Epidermal melanocyte (primary cell): ENCODE results near the gene LIPC.

Source experiments
- DNase-seq: peaks from one replicate; pipeline ENCODE4 v3.0.0; 2011; ENCODE audit warnings: low spot score; ENCODE audit not compliant: insufficient read length

LIPC gene

GRCh38 chr15:58405865-58406264 lies 25.9 kb upstream of the LIPC start:
- no peak for DNase-seq

GRCh38 chr15:58406811-58407210 lies 25.0 kb upstream of the LIPC start:
- no peak for DNase-seq

- no peak for DNase-seq
Measured at GRCh38 chr15:58407236-58407775, 24.5 kb upstream of the LIPC start.

- DNase-seq, result no peak
Measured at GRCh38 chr15:58407778-58408177, 24.0 kb upstream of the LIPC start.

GRCh38 chr15:58409861-58410260 lies 21.9 kb upstream of the LIPC start:
- DNase-seq, result no peak

- no peak for DNase-seq
Measured at GRCh38 chr15:58410353-58410752, 21.4 kb upstream of the LIPC start.

GRCh38 chr15:58413253-58413652 lies 18.5 kb upstream of the LIPC start:
- no peak for DNase-seq

GRCh38 chr15:58415636-58416035 lies 16.2 kb upstream of the LIPC start:
- DNase-seq, result no peak

GRCh38 chr15:58416963-58417362 lies 14.8 kb upstream of the LIPC start:
- DNase-seq, result no peak

- no peak for DNase-seq
Measured at GRCh38 chr15:58418135-58418534, 13.7 kb upstream of the LIPC start.

GRCh38 chr15:58419803-58420524 lies 11.8 kb upstream of the LIPC start:
- no peak for DNase-seq

- DNase-seq, result no peak
Measured at GRCh38 chr15:58420579-58421043, 11.2 kb upstream of the LIPC start.

- DNase-seq, result no peak
Measured at GRCh38 chr15:58423205-58423604, 8.6 kb upstream of the LIPC start.

GRCh38 chr15:58423831-58424608 lies 7.8 kb upstream of the LIPC start:
- no peak for DNase-seq

- no peak for DNase-seq
Measured at GRCh38 chr15:58424722-58425121, 7.1 kb upstream of the LIPC start.

- no peak for DNase-seq
Measured at GRCh38 chr15:58425185-58425584, 6.6 kb upstream of the LIPC start.

GRCh38 chr15:58425834-58426233 lies 6.0 kb upstream of the LIPC start:
- DNase-seq, result no peak

GRCh38 chr15:58426501-58426900 lies 5.3 kb upstream of the LIPC start:
- peak; percentile 52 for DNase-seq

- no peak for DNase-seq
Measured at GRCh38 chr15:58427987-58428386, 3.8 kb upstream of the LIPC start.

- DNase-seq, result no peak
Measured at GRCh38 chr15:58430224-58430787, 1.5 kb upstream of the LIPC start.

- no peak for DNase-seq
Measured at GRCh38 chr15:58432401-58432800, 610 bp downstream of the LIPC start.
